HG03521 (cell line): ENCODE measurements around the gene LRRC15.

ENCODE experiments used
- ATAC-seq: cut with Tn5 transposase; IDR thresholded peaks from one replicate; pipeline ENCODE4 v1.9.1; 2021; ENCODE audit warnings: mild to moderate bottlenecking, moderate library complexity; ENCODE audit not compliant: unreplicated experiment

The LRRC15 gene

GRCh38 chr3:194369522-194370279 is at the start of gene LRRC15:
LRRC15 (minus strand) TSS chr3:194369743; CDS start chr3:194361043, 8,700 bp downstream.
- no peak for ATAC-seq

DNA sequence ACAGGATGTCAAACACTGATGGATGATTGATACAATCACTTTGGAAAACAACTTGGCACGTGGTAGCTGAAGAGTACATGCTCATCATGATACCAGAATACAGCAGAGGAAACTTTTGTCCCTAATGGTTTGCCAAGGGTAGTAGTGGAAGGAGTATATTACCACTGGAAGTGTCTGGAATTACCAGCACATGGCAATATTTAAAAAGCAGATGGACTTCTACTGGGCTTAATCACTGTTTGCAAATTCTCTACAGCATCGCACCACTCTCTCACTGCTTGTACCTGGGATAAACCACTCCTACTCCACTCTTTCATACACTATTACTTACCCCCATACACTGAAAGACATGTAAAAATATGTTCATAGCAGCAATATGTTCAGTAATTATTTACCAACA is 49.1 kb upstream of the LRRC15 start:
- no peak for ATAC-seq

DNA sequence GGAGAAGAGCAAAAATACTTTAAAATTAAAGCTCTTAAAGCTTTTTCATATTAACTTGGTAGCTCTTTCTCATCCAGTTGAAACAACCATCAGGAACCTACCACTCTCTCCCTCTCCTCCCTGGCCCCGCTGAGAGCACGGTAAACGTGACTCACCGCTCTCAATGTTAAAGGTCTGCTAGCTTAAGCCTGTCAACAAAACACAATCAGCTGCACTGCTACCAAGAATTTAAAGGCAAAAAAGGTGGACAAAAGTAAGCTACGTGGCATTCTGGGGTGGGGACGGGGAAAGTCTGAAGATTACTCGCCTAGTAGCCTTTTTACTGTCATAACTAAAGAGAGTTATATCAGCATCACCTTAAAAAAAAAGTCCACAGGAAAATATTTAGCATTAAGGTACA is 37.9 kb upstream of the LRRC15 start:
- ATAC-seq = no peak

DNA sequence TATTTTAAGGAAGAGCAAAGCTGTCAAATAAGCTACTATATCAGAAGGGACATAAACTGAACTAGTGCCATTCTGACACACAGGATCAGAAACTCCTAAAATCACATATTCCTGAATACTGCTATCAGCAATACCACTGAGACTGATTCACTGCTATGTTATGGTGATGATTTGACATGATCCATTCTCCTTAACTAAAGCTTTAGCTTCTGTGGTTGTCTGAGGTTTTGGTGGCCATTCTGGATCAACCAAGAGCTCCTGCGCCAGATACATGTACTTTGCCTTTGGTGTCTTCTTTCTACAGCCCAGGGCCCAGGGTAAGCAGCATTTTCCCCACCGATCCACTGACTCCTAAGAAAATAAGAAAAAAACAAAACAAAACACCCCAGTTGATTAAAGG is 36.2 kb upstream of the LRRC15 start:
- ATAC-seq = no peak

DNA sequence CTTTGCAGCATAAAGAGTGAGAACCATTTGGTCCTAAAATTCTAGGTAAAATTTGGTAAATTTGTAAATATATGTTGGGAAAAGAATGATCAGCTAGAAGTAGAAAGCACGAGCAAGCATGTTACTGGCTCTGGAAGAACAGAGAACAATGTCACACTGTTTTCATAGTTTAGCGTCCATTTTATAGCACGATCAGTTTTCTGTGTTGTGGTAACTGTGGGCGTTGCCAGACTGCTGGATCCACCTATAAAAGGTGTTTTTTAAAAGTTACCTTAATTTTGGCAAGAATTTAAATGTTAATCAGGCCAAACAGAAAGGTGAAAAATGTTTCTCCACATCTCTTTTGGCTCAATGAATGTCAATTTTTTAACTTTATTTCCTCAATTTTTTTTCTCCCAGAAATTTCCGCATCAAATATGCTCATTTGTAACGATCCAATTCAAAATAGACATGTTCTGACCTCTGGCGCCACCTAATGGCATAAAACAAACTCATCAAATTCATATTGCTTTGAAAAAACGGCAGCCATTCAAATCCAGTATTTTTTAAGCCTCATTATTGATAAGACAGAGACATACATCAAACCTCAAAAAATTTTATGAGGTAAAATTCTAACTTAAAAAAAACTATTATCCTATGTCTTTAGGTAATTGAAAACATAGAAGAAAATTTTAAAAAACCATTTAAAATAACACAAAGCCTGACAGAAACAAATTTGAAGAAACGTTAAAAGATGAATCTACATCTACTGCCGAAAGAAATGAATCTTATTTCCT is 35.0 kb upstream of the LRRC15 start:
- no peak for ATAC-seq

DNA sequence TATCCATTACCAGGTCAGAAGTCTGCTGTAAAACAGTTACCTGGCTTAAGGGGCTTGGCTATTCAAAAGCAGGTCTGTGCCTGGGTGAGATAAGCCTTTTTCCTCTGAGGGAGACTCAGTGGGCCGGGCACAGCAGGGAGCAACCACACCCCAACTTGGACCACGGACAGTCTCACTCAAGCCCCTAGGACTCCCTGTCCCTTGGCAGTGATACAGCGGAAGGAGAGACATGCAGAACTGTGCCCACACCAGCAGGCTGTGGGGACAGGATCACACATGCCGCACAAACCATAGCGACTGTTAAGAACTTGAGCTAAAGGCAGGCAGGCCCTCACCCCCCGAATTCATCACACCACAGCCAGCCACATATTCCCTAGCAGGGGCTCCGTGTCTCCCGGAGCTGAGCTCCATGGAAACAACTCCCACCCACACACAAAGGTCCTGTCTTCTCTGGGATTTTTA is 32.4 kb upstream of the LRRC15 start:
- ATAC-seq = no peak

DNA sequence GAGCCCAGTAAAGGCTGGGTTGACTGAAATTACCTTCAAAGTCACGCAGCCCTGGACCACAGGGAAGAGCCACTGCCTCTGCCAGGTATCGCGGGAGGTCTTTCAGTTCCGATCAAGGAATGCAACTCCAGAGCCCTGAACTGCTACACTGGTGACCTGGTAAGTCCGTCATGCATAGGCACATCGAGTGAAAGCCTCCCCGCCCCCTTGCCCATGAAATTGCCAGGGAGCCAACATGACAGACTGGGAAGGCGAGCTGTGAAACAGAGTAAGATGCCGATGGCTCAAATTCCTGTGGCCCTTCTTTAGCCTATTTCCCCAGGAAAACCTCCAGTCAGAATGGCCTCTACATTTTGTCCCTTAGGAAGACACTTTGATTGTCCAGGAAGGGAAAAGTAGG is 31.8 kb upstream of the LRRC15 start:
- no peak for ATAC-seq

DNA sequence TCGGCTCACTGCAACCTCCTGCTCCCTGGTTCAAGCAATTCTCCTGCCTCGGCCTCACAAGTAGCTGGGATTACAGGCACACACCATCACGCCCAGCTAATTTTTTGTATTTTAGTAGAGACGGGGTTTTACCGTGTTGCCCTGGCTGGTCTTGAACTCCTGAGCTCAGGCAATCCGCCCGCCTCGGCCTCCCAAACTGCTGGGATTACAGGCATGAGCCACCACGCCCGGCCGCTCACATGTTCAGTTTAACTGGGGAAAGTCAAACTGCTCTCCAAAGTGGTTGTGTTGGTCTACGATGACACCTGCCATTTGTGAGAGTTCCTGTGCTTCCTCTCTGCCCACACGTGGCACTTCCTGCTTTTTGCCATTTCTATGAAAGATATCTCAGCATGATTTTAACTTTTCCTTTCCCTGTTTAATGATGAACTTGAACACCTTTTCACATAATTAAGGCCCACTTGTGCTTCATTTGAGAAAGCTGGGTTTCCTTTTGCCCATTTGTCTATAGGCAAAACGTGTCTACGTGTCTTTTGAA is 30.4 kb upstream of the LRRC15 start:
- no peak for ATAC-seq

DNA sequence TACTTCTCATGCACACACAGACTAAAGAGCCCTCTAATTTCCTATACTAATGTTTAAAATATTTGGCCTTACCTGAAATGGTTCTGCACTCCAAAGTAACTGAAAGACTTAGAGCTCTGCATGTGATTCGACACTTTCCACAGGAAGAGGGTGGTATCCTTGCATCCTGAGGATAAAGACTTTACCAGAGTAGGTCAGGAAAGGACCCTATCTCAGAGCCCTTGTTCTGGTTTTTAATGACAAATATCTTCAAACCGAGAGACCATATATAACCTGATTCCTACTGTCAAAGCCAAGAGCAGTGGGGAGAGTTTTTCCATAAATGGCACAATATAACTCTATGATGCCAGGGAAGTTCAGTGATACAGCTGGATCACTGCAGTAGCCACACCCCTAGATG is 29.6 kb upstream of the LRRC15 start, which contains the start of gene GP5:
Gene GP5 (minus strand): TSS at position 101 of the 400 bp plus-strand sequence. CDS start 984 bp downstream, outside the sequence.
- ATAC-seq = no peak

DNA sequence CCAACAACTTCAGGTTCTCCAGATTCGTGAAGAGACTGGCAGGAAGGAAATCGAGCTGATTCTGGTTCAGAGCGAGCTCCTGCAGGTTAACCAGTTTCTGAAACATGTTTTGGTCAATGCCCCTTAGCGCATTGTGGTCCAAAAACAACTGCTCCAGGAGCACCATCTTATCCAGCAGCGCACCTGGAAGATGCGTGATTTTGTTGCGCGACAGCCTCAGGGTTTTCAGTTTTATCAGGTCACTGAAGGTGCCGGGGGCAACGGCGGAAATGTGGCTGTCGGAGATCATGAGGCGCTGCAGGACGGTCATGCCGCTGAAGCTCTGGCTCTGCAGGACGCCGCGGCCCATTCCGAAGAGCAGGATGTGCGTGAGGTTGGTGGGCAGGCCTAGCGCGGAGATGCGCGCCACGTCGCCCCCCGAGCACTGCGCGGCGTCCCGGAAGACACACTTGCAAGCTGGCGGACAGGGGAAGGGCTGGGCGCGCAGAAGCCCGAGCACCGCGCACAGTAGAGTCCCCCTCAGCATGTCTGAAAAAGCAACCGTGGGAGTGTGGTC is 28.3 kb upstream of the LRRC15 start:
- no peak for ATAC-seq

GRCh38 chr3:194396859-194397756 is 27.6 kb upstream of the LRRC15 start:
- ATAC-seq = no peak

DNA sequence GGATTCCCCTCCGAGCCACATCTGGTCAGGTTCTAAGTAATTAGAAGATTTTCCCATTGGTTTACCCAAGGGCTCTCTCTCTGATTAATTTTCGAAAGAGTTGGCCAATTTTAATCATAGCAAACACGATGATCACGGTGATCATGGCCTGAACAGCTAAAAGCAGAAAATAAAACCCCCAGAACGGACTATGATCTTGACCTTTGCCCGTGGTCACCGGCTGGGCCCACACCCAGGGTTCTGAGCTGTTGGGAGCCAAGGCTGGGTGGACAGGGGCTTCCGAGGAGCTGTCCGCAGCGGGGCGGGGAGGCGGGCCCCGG is 27.0 kb upstream of the LRRC15 start:
- ATAC-seq = no peak

DNA sequence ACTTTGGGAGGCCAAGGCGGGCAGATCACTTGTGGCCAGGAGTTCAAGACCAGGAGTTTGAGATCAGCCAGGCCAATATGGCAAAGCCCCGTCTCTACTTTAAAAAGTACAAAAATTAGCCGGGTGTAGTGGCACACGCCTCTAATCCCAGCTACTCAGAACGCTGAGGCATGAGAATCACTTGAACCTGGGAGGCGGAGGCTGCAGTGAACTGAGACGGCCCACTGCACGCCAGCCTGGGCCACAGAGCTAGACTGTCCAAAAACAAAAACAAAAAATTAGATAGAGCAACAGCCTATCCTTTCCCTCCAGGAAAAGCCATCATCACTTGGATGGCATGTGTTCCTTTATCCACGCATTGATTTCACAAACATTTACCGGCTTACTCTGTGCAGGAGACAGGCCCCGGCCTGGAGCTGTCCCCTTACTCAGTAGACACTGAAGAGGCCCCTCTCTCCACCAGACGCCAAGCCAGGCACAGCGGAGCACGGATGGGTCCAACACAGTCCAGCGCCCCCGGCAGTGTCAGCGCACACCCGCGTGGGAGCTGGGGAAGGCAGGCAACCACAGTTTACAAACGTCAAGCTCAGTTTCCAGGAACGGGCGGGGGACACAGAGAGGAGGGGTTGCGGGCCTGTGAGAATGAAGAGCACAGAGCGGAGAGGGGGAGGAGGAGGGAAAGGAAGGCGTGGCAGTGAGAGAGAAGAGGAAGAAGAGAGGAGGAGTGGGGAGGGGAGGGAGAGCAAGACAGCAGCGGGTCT is 26.4 kb upstream of the LRRC15 start:
- no peak for ATAC-seq

GRCh38 chr3:194395212-194395611 is 25.7 kb upstream of the LRRC15 start:
- ATAC-seq = no peak

- ATAC-seq = no peak
These were observed 23.0 kb upstream of the LRRC15 start for GRCh38 chr3:194392576-194392975.

DNA sequence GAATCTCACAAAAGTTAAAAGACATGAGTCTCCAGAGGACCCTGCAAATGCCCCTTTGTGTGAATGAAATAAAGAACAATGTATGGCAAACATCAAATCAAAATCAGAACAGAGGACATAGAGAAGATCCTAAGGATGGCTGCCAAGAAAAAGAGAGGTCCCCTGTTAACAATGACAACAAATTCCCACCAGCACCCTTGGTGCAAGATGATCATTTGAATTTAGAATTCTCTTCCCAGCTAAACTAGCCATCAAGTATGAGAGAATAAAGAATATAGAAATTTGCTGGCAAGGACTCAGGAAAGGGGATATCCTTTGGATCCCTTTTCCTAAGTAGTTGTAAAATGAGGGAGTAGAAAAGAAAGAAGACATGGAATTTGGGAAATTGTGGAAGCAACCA is 21.3 kb upstream of the LRRC15 start:
- no peak for ATAC-seq

DNA sequence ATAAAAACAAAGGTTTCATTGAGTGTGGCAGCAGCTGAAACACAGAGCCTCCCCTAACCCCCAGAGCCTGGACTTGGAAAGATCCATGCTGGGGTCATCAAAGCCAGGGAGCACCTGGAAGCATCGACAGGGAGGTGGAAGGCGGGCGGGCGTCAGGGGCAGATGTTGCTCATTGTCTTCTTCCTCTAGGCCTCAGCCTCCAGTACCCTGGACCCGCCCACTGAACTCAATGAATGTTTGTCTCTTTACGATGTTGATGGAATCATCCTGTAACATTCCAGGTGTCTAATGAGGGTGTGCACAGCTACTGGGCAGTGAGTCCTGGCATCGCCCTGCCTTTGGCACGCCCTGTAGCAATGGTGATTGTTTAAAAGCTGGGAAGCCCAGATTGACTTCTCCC is 19.7 kb upstream of the LRRC15 start:
- no peak for ATAC-seq

DNA sequence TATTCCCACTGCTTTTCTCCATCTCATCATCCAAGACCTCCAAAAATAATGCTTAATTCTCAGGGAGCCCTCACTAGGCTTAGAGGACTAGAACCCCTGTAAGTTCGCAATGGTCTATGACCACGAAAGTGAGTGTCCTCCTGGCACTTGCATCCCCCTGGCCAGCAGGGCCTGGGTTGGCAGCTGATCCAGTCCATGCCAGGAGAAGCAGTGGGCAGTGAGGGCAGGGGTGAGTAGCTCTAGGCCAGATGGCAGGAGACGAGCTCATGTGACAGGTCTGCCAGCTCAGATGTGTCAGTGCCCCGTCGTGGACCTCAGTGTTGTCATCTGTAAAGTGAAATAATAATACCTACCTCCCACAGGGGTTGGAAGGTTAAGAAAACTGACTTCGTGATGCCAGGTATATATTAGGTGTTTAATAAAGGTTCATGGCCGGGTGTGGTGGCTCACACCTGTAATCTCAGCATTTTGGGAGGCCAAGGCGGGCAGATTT is 18.4 kb upstream of the LRRC15 start:
- no peak for ATAC-seq

DNA sequence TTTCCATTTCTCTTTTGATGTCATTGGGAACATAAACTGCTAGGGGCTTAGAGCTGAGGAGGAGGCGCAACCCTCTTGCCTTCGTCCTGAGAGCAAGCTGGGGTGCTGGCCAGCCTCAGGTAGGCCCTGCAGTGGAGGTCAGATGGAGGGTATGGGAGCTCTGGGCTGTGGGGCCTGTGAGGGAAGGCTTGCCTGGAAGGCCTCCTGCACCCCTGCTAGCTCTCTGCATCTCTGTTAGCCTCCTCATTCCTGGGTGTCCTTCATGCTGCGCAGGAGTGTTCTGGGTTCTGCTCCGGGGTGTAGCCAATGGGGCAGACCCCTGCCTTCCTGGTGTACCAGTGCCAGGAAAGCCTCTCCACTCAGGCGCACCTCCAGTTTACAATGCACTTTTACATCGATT is 17.7 kb upstream of the LRRC15 start:
- no peak for ATAC-seq

DNA sequence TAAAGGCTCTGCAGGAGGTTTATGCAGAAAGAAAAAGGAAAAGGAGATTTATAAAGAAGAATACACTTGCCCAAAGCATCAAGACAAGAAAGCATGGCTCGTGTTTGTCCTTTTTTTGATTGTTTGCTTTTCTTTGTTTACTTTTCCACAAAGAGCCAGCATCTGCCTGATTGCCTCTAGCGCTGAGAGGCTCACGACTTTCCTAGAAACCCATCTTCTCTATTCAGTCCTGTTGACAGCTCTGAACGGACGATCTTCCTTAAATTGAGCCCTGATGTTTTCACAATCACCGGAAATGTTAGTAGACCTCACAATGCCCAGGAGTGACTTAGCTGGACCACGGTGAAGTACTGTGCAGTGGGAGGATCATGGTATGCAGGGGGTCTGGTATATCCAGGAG is 17.1 kb upstream of the LRRC15 start:
- no peak for ATAC-seq
